GM10248 (cell line): ENCODE results near the gene BCAS1.
A peak's percentile ranks its signal among the peaks of the same experiment; 100 is the strongest.

Experiments used
- CTCF ChIA-PET: fragments of 300-600 bp; sonication (Branson Sonifier 250); formaldehyde crosslinking; extraction: SDS; loops from one replicate; lab custom pipeline; 2021; ENCODE audit warnings: antibody characterized with exemption; lab: Yijun Ruan, JAX
- POLR2A ChIA-PET: fragments of 350-650 bp; sonication (Branson Sonifier 250); formaldehyde crosslinking; extraction: SDS; loops from one replicate; lab custom pipeline; 2020; ENCODE audit warnings: antibody characterized with exemption; lab: Yijun Ruan, JAX
- DNase-seq: peaks from one replicate; pipeline ENCODE4 v3.0.0; 2012; ENCODE audit errors: extremely low spot score
- TF ChIP-seq, protein P1 (sequence below): IDR thresholded peaks from 2 replicates; pipeline ENCODE4 v1.5.1; 2012; ENCODE audit warnings: mild to moderate bottlenecking, low read depth; ENCODE audit errors: extremely low read depth, missing control alignments, control extremely low read depth

Gene BCAS1

DNA sequence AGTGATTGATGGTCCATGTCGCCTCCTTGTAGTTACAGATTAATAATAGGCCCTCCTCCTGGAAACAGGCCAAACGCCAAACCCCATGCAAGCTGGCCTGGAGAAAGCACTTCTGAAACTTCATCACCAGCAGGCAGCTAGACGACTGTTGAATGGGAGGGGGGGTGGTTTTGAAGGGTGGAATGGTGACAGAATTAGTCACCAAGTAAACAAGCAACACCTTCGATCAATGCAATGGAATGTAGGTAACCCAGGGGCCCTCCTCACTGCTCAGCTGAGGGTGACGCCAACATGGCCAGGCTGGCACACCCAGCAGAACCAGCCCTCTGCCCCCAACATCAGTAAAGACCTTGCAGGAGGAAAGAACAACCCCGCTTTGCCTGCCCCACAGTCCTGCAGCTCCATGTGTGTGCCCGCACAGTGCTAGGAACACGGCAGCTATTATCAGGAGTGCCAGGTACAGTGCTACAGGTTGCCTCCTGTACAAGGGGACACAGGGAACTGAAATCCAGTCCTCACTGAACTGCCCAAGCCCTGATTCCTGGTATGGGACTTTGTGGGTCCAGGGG lies 2.7 kb downstream of the BCAS1 start:
- CTCF ChIA-PET = interaction anchor here (1.4 kb wide), 1 partner anchor 498 kb away, joined by 3 read pairs; no protein-coding TSS in a partner anchor
- DNase-seq = no peak
- POLR2A ChIA-PET = no interaction called here
- TF ChIP-seq, protein P1, sequence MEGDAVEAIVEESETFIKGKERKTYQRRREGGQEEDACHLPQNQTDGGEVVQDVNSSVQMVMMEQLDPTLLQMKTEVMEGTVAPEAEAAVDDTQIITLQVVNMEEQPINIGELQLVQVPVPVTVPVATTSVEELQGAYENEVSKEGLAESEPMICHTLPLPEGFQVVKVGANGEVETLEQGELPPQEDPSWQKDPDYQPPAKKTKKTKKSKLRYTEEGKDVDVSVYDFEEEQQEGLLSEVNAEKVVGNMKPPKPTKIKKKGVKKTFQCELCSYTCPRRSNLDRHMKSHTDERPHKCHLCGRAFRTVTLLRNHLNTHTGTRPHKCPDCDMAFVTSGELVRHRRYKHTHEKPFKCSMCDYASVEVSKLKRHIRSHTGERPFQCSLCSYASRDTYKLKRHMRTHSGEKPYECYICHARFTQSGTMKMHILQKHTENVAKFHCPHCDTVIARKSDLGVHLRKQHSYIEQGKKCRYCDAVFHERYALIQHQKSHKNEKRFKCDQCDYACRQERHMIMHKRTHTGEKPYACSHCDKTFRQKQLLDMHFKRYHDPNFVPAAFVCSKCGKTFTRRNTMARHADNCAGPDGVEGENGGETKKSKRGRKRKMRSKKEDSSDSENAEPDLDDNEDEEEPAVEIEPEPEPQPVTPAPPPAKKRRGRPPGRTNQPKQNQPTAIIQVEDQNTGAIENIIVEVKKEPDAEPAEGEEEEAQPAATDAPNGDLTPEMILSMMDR = no peak

GRCh38 chr20:54065601-54066038 lies 4.8 kb downstream of the BCAS1 start:
- TF ChIP-seq, protein P1 = no peak
- ChIA-PET POLR2A (no interaction called here), CTCF (interaction anchor here (1.2 to 1.4 kb wide), 2 partner anchors 12 to 580 kb away, joined by 3 read pairs; no protein-coding TSS in a partner anchor)
- no peak for DNase-seq

- CTCF ChIA-PET = interaction anchor here (1.2 to 3.3 kb wide), 7 partner anchors 9 to 585 kb away, joined by 3 to 13 read pairs (median 5); no protein-coding TSS in a partner anchor
These were observed 5.5 kb downstream of the BCAS1 start for GRCh38 chr20:54064939-54065338.

DNA sequence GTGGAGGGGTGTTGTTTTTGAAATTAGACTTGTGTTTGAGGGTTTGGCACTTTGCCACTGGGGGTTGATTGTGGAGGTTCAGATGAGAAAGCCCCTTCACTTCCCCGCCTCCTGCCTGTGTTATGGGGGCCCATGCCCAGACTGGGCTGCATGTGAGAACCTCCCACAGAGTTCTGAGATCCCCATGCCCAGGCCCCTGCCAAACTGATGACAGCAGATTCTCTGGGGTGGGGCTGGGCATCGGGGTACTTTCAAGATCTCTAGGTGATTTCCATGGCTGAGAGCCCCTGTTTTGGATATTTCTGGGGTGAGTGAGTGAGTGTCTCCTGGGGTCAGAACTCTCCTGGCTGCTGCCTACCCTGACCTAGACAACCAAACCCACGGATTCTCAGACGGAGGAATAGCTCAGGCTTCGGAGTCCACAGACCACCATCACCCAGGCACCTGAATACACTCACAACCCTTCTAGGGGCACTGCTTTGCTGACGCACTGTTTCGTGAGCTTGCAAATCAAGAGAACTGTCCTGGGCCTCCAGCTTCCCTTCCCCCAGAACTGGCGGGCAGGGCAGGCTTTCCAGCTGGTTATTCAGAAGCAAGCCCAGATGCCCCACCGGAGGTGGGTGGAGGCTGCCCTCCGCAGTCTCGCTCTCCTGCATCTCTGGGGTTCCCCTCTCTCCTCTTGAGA lies 6.3 kb downstream of the BCAS1 start:
- POLR2A ChIA-PET = no interaction called here
- DNase-seq = no peak
- TF ChIP-seq, protein P1 = no peak
- CTCF ChIA-PET = interaction anchor here (0.8 to 3.3 kb wide), 17 partner anchors 7 to 586 kb away, joined by 3 to 13 read pairs (median 4); partner anchors contain the start of gene BCAS1

More at GRCh38 chr20:54064939-54065338, 5.5 kb downstream of the BCAS1 start:
- TF ChIP-seq, protein P1 = no peak
- no peak for DNase-seq
- POLR2A ChIA-PET = no interaction called here

- TF ChIP-seq, protein P1 = no peak
- CTCF ChIA-PET = interaction anchor here (0.8 to 4.2 kb wide), 26 partner anchors 8 to 535 kb away, joined by 3 to 20 read pairs (median 4); partner anchors contain the start of gene BCAS1
- POLR2A ChIA-PET = no interaction called here
- no peak for DNase-seq
These were observed 6.8 kb downstream of the BCAS1 start for GRCh38 chr20:54063580-54063979.

DNA sequence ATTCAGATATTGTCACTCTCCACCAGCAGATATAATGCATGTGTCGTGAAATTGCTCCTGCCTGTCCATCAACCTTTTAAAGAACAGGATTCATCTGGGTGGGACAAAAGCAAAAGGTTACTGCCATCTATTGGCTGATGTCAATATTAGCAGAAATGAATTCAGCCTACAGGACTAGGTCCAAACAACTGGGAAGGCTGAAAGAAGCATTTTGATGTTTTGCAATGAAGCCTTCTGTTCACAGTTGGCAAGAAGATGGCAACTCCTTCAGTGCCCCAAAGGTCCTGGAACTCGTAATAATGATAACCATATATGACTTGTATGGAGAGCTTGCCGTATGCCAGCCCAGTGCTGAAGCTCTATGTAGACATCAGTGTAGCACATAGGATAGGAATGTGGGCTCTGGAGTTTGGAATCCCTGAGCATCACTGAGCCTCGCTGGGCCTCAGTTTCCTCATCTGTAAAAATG lies 7.5 kb downstream of the BCAS1 start:
- POLR2A ChIA-PET = no interaction called here
- DNase-seq = peak; percentile 55
- TF ChIP-seq, protein P1 = peak; percentile 74
- CTCF ChIA-PET = interaction anchor here (0.8 to 4.2 kb wide), 29 partner anchors 8 to 654 kb away, joined by 3 to 20 read pairs (median 5); partner anchors contain the start of genes BCAS1 and PFDN4
